Loucy (cell line): ENCODE data around the gene CEMIP2.
A peak's percentile ranks its signal among the peaks of the same experiment; 100 is the strongest.

ENCODE experiments used
- H2AFZ ChIP-seq: fragments of 200-600 bp; sonication (generic); 2 replicates; pipeline ENCODE4 v1.6.0; 2016; ENCODE audit warnings: antibody characterized with exemption, mild to moderate bottlenecking, low read length, moderate library complexity
- H3F3A ChIP-seq: fragments of 200-600 bp; 2 replicates; pipeline ENCODE4 v1.6.0; 2016; ENCODE audit warnings: antibody characterized with exemption, low read depth, mild to moderate bottlenecking
- H3K27me3 ChIP-seq: fragments of 200-600 bp; sonication (generic); 2 replicates; pipeline ENCODE4 v1.6.1; 2014; ENCODE audit warnings: low read length, mild to moderate bottlenecking; ENCODE audit not compliant: insufficient read depth, poor library complexity, severe bottlenecking
- H3K36me3 ChIP-seq: fragments of 200-600 bp; sonication (generic); 2 replicates; pipeline ENCODE4 v1.6.1; 2016; ENCODE audit warnings: low read length; ENCODE audit not compliant: insufficient read depth
- H3K4me1 ChIP-seq: fragments of 200-600 bp; sonication (generic); 2 replicates; pipeline ENCODE4 v1.5.1; 2014; ENCODE audit warnings: low read length, mild to moderate bottlenecking; ENCODE audit not compliant: insufficient read depth, poor library complexity, severe bottlenecking
- H3K4me2 ChIP-seq: fragments of 200-600 bp; sonication (generic); 2 replicates; pipeline ENCODE4 v1.6.0; 2014; ENCODE audit warnings: antibody characterized with exemption, low read length, low read depth, mild to moderate bottlenecking; ENCODE audit not compliant: poor library complexity, severe bottlenecking
- H3K4me3 ChIP-seq: fragments of 200-600 bp; sonication (generic); 2 replicates; pipeline ENCODE4 v1.5.1; 2014; ENCODE audit warnings: low read length, mild to moderate bottlenecking, mixed read lengths; ENCODE audit not compliant: poor library complexity, severe bottlenecking
- H3K79me2 ChIP-seq: fragments of 200-600 bp; sonication (generic); 2 replicates; pipeline ENCODE4 v1.6.1; 2014; ENCODE audit warnings: low read length; ENCODE audit not compliant: insufficient read depth
- H3K9ac ChIP-seq: fragments of 200-600 bp; sonication (generic); 2 replicates; pipeline ENCODE4 v1.6.0; 2014; ENCODE audit warnings: mild to moderate bottlenecking, low read depth, low read length, moderate library complexity; ENCODE audit not compliant: poor library complexity, severe bottlenecking
- H3K9me2 ChIP-seq: fragments of 200-600 bp; sonication (generic); replicated peaks from 2 replicates; pipeline ENCODE4 v1.6.1; 2016; ENCODE audit warnings: low read depth, low read length, mixed read lengths
- H3K9me3 ChIP-seq: fragments of 200-600 bp; sonication (generic); 2 replicates; pipeline ENCODE4 v1.6.1; 2014; ENCODE audit warnings: mild to moderate bottlenecking, antibody characterized with exemption, low read length, low read depth; ENCODE audit not compliant: insufficient read depth
- H4K20me1 ChIP-seq: fragments of 200-600 bp; sonication (generic); 2 replicates; pipeline ENCODE4 v1.6.0; 2014; ENCODE audit warnings: antibody characterized with exemption, low read length, mild to moderate bottlenecking; ENCODE audit not compliant: insufficient read depth, poor library complexity, severe bottlenecking
- CTCF ChIP-seq: fragments of 200-600 bp; sonication (generic); conservative IDR thresholded peaks from 2 replicates; pipeline ENCODE4 v1.5.1; 2014; ENCODE audit warnings: mild to moderate bottlenecking, antibody characterized with exemption, low read length
- EZH2phosphoT487 ChIP-seq: fragments of 200-600 bp; IDR thresholded peaks from 2 replicates; pipeline ENCODE4 v1.6.1; 2018; ENCODE audit warnings: antibody characterized with exemption, mild to moderate bottlenecking, moderate library complexity, borderline replicate concordance

The CEMIP2 gene

GRCh38 chr9:71814815-71815214 lies 46.5 kb upstream of the CEMIP2 start:
- Histone ChIP-seq H3K9me2 (no peaks in the 10 kb centered on the region), H2AFZ (no peak overlapping the region), H4K20me1 (no peaks in the 10 kb centered on the region), H3K4me2 (no peak overlapping the region), H3K79me2 (no peaks in the 10 kb centered on the region), H3K9ac (no peak overlapping the region), H3F3A (no peaks in the 10 kb centered on the region), H3K9me3 (no peaks in the 10 kb centered on the region), H3K4me1 (peaks cover 9% of the 10 kb centered on the region), H3K36me3 (no peaks in the 10 kb centered on the region), H3K27me3 (no peaks in the 10 kb centered on the region), H3K4me3 (no peak overlapping the region)
- no peak for TF ChIP-seq EZH2phosphoT487
- TF ChIP-seq CTCF: no peak

- TF ChIP-seq CTCF: no peak
- no peak for TF ChIP-seq EZH2phosphoT487
Measured at GRCh38 chr9:71814226-71814625, 45.9 kb upstream of the CEMIP2 start.

GRCh38 chr9:71812385-71812784 lies 44.1 kb upstream of the CEMIP2 start:
- H3F3A ChIP-seq: no peaks in the 10 kb centered on the region
- H4K20me1 ChIP-seq: no peaks in the 10 kb centered on the region
- no peaks in the 10 kb centered on the region for H3K27me3 ChIP-seq
- no peak overlapping the region for H3K4me3 ChIP-seq
- no peaks in the 10 kb centered on the region for H3K9me3 ChIP-seq
- H3K4me2 ChIP-seq: no peak overlapping the region
- H3K9me2 ChIP-seq: no peaks in the 10 kb centered on the region
- TF ChIP-seq EZH2phosphoT487: no peak
- no peak for TF ChIP-seq CTCF
- H3K36me3 ChIP-seq: no peaks in the 10 kb centered on the region
- no peak overlapping the region for H3K9ac ChIP-seq
- 0 out of 2 replicates have a peak overlapping the region, but pooled peaks have one; percentile 13 for H2AFZ ChIP-seq
- H3K4me1 ChIP-seq: peaks cover 15% of the 10 kb centered on the region
- no peaks in the 10 kb centered on the region for H3K79me2 ChIP-seq

More at GRCh38 chr9:71814226-71814625, 45.9 kb upstream of the CEMIP2 start:
- Histone ChIP-seq H3K27me3 (no peaks in the 10 kb centered on the region), H3K9ac (no peak overlapping the region), H3F3A (no peaks in the 10 kb centered on the region), H3K9me2 (no peaks in the 10 kb centered on the region), H3K36me3 (no peaks in the 10 kb centered on the region), H3K79me2 (no peaks in the 10 kb centered on the region), H4K20me1 (no peaks in the 10 kb centered on the region), H3K4me1 (peaks cover 9% of the 10 kb centered on the region), H3K4me3 (no peak overlapping the region), H2AFZ (no peak overlapping the region), H3K4me2 (no peak overlapping the region), H3K9me3 (no peaks in the 10 kb centered on the region)
